ENCODE results near the gene FKBP4.

FKBP4 gene

GRCh38 chr12:2775431-2775830 lies 19.3 kb upstream of the FKBP4 start:
- Histone ChIP-seq H3K9ac (ENCODE audit: low read length) (no peak overlapping the region), H3K27ac (ENCODE audit: low read length) (no peak overlapping the region), H3K4me1 (ENCODE audit: low read length) (no peaks in the 10 kb centered on the region), H4K20me1 (ENCODE audit: insufficient read depth, low read length) (no peaks in the 10 kb centered on the region), H3K36me3 (replicated peaks; ENCODE audit: insufficient read depth, low read length) (no peaks in the 10 kb centered on the region), H3K9me2 (replicated peaks; ENCODE audit: insufficient read depth, low read length) (no peaks in the 10 kb centered on the region), H3K4me3 (ENCODE audit: low read length) (no peak overlapping the region), H3K9me3 (replicated peaks; ENCODE audit: insufficient read depth, low read length) (no peaks in the 10 kb centered on the region), H3K79me2 (ENCODE audit: low read length) (no peaks in the 10 kb centered on the region), H2AFZ (ENCODE audit: low read length) (no peak overlapping the region), H3K4me2 (ENCODE audit: low read depth, low read length) (no peak overlapping the region), H3F3A (ENCODE audit: insufficient read depth, low read length) (no peaks in the 10 kb centered on the region), H3K27me3 (replicated peaks; ENCODE audit: insufficient read depth, low read length) (no peaks in the 10 kb centered on the region)
- DNase-seq, result no peak
- no peak for TF ChIP-seq EZH2 (optimal IDR thresholded peaks at IDR 0.05; ENCODE audit: low read depth, low read length)
- TF ChIP-seq CTCF (IDR thresholded peaks at IDR 0.05; ENCODE audit: low read length), result no peak
- no peak for TF ChIP-seq EZH2phosphoT487 (IDR thresholded peaks at IDR 0.05; ENCODE audit: low read length)

GRCh38 chr12:2776129-2776806 lies 18.5 kb upstream of the FKBP4 start:
- Histone ChIP-seq H3K9me3 (replicated peaks; ENCODE audit: insufficient read depth, low read length) (no peaks in the 10 kb centered on the region), H3K27ac (ENCODE audit: low read length) (no peak overlapping the region), H3K79me2 (ENCODE audit: low read length) (no peaks in the 10 kb centered on the region), H3K9me2 (replicated peaks; ENCODE audit: insufficient read depth, low read length) (no peaks in the 10 kb centered on the region), H3K4me1 (ENCODE audit: low read length) (no peaks in the 10 kb centered on the region), H3K4me3 (ENCODE audit: low read length) (no peak overlapping the region), H3F3A (ENCODE audit: insufficient read depth, low read length) (no peaks in the 10 kb centered on the region), H3K4me2 (ENCODE audit: low read depth, low read length) (no peak overlapping the region), H3K27me3 (replicated peaks; ENCODE audit: insufficient read depth, low read length) (no peaks in the 10 kb centered on the region), H3K9ac (ENCODE audit: low read length) (no peak overlapping the region), H4K20me1 (ENCODE audit: insufficient read depth, low read length) (no peaks in the 10 kb centered on the region), H3K36me3 (replicated peaks; ENCODE audit: insufficient read depth, low read length) (no peaks in the 10 kb centered on the region), H2AFZ (ENCODE audit: low read length) (no peak overlapping the region)
- TF ChIP-seq CTCF (IDR thresholded peaks at IDR 0.05; ENCODE audit: low read length), result no peak
- no peak for TF ChIP-seq EZH2 (optimal IDR thresholded peaks at IDR 0.05; ENCODE audit: low read depth, low read length)
- no peak for TF ChIP-seq EZH2phosphoT487 (IDR thresholded peaks at IDR 0.05; ENCODE audit: low read length)
- DNase-seq, result no peak

GRCh38 chr12:2779281-2779680 lies 15.5 kb upstream of the FKBP4 start:
- Histone ChIP-seq H4K20me1 (ENCODE audit: insufficient read depth, low read length) (no peaks in the 10 kb centered on the region), H3K4me3 (ENCODE audit: low read length) (no peak overlapping the region), H3K4me2 (ENCODE audit: low read depth, low read length) (no peak overlapping the region), H3K9me3 (replicated peaks; ENCODE audit: insufficient read depth, low read length) (no peaks in the 10 kb centered on the region), H3K4me1 (ENCODE audit: low read length) (no peaks in the 10 kb centered on the region; the same call in 1 of the 2 replicates), H3K9me2 (replicated peaks; ENCODE audit: insufficient read depth, low read length) (no peaks in the 10 kb centered on the region), H2AFZ (ENCODE audit: low read length) (no peak overlapping the region), H3K36me3 (replicated peaks; ENCODE audit: insufficient read depth, low read length) (no peaks in the 10 kb centered on the region), H3K79me2 (ENCODE audit: low read length) (no peaks in the 10 kb centered on the region), H3K27ac (ENCODE audit: low read length) (no peak overlapping the region), H3K27me3 (replicated peaks; ENCODE audit: insufficient read depth, low read length) (0 out of 2 replicates have a peak, but pooled peaks cover 1% of the 10 kb centered on the region), H3F3A (ENCODE audit: insufficient read depth, low read length) (no peaks in the 10 kb centered on the region), H3K9ac (ENCODE audit: low read length) (no peak overlapping the region)
- TF ChIP-seq EZH2 (optimal IDR thresholded peaks at IDR 0.05; ENCODE audit: low read depth, low read length), result no peak
- TF ChIP-seq EZH2phosphoT487 (IDR thresholded peaks at IDR 0.05; ENCODE audit: low read length), result no peak
- no peak for TF ChIP-seq CTCF (IDR thresholded peaks at IDR 0.05; ENCODE audit: low read length)
- DNase-seq, result no peak
